ENCODE results near the gene CDC25C.

Gene CDC25C

GRCh38 chr5:138331449-138332368 is at the start of gene CDC25C:
Gene CDC25C (minus strand): TSS chr5:138331804. CDS start chr5:138331180, 624 bp downstream.
- DNase-seq: peak; percentile 47 to 98 (median 91)

GRCh38 chr5:138372653-138373052 is 41.0 kb upstream of the CDC25C start:
- DNase-seq: no peak

GRCh38 chr5:138372225-138372624 is 40.6 kb upstream of the CDC25C start:
- no peak for DNase-seq

- no peak for DNase-seq
Measured at GRCh38 chr5:138371454-138371853, 39.9 kb upstream of the CDC25C start.

GRCh38 chr5:138370537-138370936 is 38.9 kb upstream of the CDC25C start:
- no peak for DNase-seq

GRCh38 chr5:138369706-138370105 is 38.1 kb upstream of the CDC25C start:
- DNase-seq: no peak

- peak in 1 of 14 donors; percentile 3 for DNase-seq
Measured at GRCh38 chr5:138369261-138369660, 37.7 kb upstream of the CDC25C start.

GRCh38 chr5:138366632-138367382 is 35.2 kb upstream of the CDC25C start:
- DNase-seq: no peak

GRCh38 chr5:138364576-138364975 is 33.0 kb upstream of the CDC25C start:
- DNase-seq: no peak

GRCh38 chr5:138360941-138361452 is 29.4 kb upstream of the CDC25C start:
- no peak for DNase-seq

GRCh38 chr5:138359621-138360020 is 28.0 kb upstream of the CDC25C start:
- no peak for DNase-seq

- DNase-seq: peak in 3 of 14 donors; percentile 9 to 66 (median 9)
Measured at GRCh38 chr5:138354926-138355378, 23.3 kb upstream of the CDC25C start.

- DNase-seq: no peak
Measured at GRCh38 chr5:138354387-138354786, 22.8 kb upstream of the CDC25C start.

- peak in 1 of 14 donors; percentile 68 for DNase-seq
Measured at GRCh38 chr5:138353560-138354080, 22.0 kb upstream of the CDC25C start.

- DNase-seq: peak in 12 of 14 donors; percentile 42 to 87 (median 70)
Measured at GRCh38 chr5:138352722-138353559, 21.3 kb upstream of the CDC25C start.

GRCh38 chr5:138352071-138352721 is 20.6 kb upstream of the CDC25C start, which contains the start of gene KDM3B:
Gene KDM3B (plus strand): TSS chr5:138352685. CDS start chr5:138352796, 111 bp downstream.
- peak in 9 of 14 donors; percentile 46 to 88 (median 62) for DNase-seq

GRCh38 chr5:138351517-138351916 is 19.9 kb upstream of the CDC25C start:
- DNase-seq: no peak

GRCh38 chr5:138351056-138351455 is 19.5 kb upstream of the CDC25C start:
- no peak for DNase-seq

- DNase-seq: no peak
Measured at GRCh38 chr5:138350563-138350890, 18.9 kb upstream of the CDC25C start.

- no peak for DNase-seq
Measured at GRCh38 chr5:138349852-138350562, 18.4 kb upstream of the CDC25C start.

- no peak for DNase-seq
Measured at GRCh38 chr5:138346889-138347288, 15.3 kb upstream of the CDC25C start.

All from C1 segment of cervical spinal cord (tissue), 14 donors.